Measurements from ENCODE around the gene GSE1. TPM values are rescaled to one million over a fixed set of nuclear protein-coding genes. Genes with fewer than 3 reads are reported as not detected.

The GSE1 gene
- total and polyA plus RNA-seq, 2 donors from 2014 or later: 9.5 to 92.8 TPM

GRCh38 chr16:85611194-85611443, 2.0 kb upstream of the GSE1 start:
- Histone ChIP-seq H3K4me3 (ENCODE audit: low read length in 3 of 3) (peak overlapping the region in 2 of 3 donors; percentile 18 to 21), H3K27me3 (ENCODE audit: control insufficient read depth, insufficient read depth, low read length) (no peaks in the 10 kb centered on the region), H3K4me1 (ENCODE audit: control insufficient read depth in 2 of 3, insufficient read depth in 2 of 3, low read depth in 1 of 3, low read length in 3 of 3) (peaks cover 0 to 44% (median 24%) of the 10 kb centered on the region in 3 donors), H3K9me3 (ENCODE audit: control insufficient read depth in 2 of 3, insufficient read depth in 1 of 3, low read length in 3 of 3) (no peaks in the 10 kb centered on the region), H3K9ac (ENCODE audit: low read length in 3 of 3) (peak overlapping the region in 1 of 3 donors; percentile 26), H3K27ac (ENCODE audit: low read depth in 2 of 2, low read length in 2 of 2) (peak overlapping the region; percentile 88 to 91), H3K36me3 (ENCODE audit: control insufficient read depth in 2 of 3, insufficient read depth in 3 of 3, low read length in 3 of 3) (no peaks in the 10 kb centered on the region)
- FAIRE-seq (no peak), DNase-seq (no peak)
- intact Hi-C loops (cut with DNase I): no loop called here
- TF ChIP-seq CTCF (IDR thresholded peaks at IDR 0.05; ENCODE audit: borderline replicate concordance, extremely low read depth, insufficient read depth): no peak

GRCh38 chr16:85611444-85612190, 1.5 kb upstream of the GSE1 start:
- Histone ChIP-seq H3K27me3 (ENCODE audit: control insufficient read depth, insufficient read depth, low read length) (no peaks in the 10 kb centered on the region), H3K36me3 (ENCODE audit: control insufficient read depth in 2 of 3, insufficient read depth in 3 of 3, low read length in 3 of 3) (no peaks in the 10 kb centered on the region), H3K9ac (ENCODE audit: low read length in 3 of 3) (peak overlapping the region in 2 of 3 donors; percentile 16 to 26), H3K27ac (ENCODE audit: low read depth in 2 of 2, low read length in 2 of 2) (peak overlapping the region; percentile 88 to 91), H3K4me1 (ENCODE audit: control insufficient read depth in 2 of 3, insufficient read depth in 2 of 3, low read depth in 1 of 3, low read length in 3 of 3) (peaks cover 0 to 49% (median 29%) of the 10 kb centered on the region in 3 donors), H3K4me3 (ENCODE audit: low read length in 3 of 3) (peak overlapping the region in 1 of 3 donors; percentile 21), H3K9me3 (ENCODE audit: control insufficient read depth in 2 of 3, insufficient read depth in 1 of 3, low read length in 3 of 3) (no peaks in the 10 kb centered on the region)
- intact Hi-C loops (cut with DNase I): no loop called here
- TF ChIP-seq CTCF (IDR thresholded peaks at IDR 0.05; ENCODE audit: borderline replicate concordance, extremely low read depth, insufficient read depth): no peak
- peak; percentile 81 to 95 (median 88) for DNase-seq
- FAIRE-seq: no peak

- Histone ChIP-seq H3K4me3 (ENCODE audit: low read length in 3 of 3) (peak overlapping the region in 2 of 3 donors; percentile 58 to 64), H3K36me3 (ENCODE audit: control insufficient read depth in 2 of 3, insufficient read depth in 3 of 3, low read length in 3 of 3) (no peaks in the 10 kb centered on the region), H3K9me3 (ENCODE audit: control insufficient read depth in 2 of 3, insufficient read depth in 1 of 3, low read length in 3 of 3) (no peaks in the 10 kb centered on the region), H3K4me1 (ENCODE audit: control insufficient read depth in 2 of 3, insufficient read depth in 2 of 3, low read depth in 1 of 3, low read length in 3 of 3) (peaks cover 0 to 52% (median 31%) of the 10 kb centered on the region in 3 donors), H3K27me3 (ENCODE audit: control insufficient read depth, insufficient read depth, low read length) (no peaks in the 10 kb centered on the region), H3K9ac (ENCODE audit: low read length in 3 of 3) (peak overlapping the region in 2 of 3 donors; percentile 6 to 80), H3K27ac (ENCODE audit: low read depth in 2 of 2, low read length in 2 of 2) (peak overlapping the region; percentile 92 to 96)
- no peak for TF ChIP-seq CTCF (IDR thresholded peaks at IDR 0.05; ENCODE audit: borderline replicate concordance, extremely low read depth, insufficient read depth)
- intact Hi-C loops (cut with DNase I): no loop called here
- no peak for FAIRE-seq
- DNase-seq: peak in 3 of 5 donors; percentile 71 to 96 (median 87)
These were observed 826 bp upstream of the GSE1 start for GRCh38 chr16:85612191-85612800.

All from kidney (tissue), 14 donors.